Measurements from ENCODE around the gene KIFBP. TPM values are rescaled to one million over a fixed set of nuclear protein-coding genes. Genes with fewer than 3 reads are reported as not detected.

The KIFBP gene
- total and polyA plus RNA-seq, 9 of the 15 experiments (the other 6 are each of a cell fraction or from before 2014, with no cell fraction given), result 5.6 to 23.2 (median 14.8) TPM

DNA sequence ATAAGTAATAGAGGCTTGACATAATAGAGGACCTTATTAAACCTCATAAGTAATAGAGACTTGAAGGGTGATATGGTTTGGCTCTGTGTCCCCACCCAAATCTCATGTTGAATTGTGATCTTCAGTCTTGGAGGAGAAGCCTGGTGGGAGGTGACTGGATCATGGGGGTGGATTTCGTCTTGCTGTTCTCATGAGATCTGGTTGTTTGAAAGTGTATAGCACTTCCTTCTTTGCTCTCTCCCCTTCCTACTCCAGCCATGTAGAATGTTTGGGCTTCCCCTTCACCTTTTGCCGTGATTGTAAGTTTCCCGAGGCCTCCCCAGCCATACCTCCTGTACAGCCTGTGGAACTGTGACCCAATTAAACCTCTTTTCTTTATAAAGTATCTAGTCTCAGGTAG lies 8.6 kb downstream of the KIFBP start:
- Histone ChIP-seq H3K79me2 (ENCODE audit: control insufficient read depth, insufficient read depth, low read length) (peaks cover 26% of the 10 kb centered on the region), H3K27me3 (ENCODE audit: control insufficient read depth in 2 of 2, insufficient read depth in 2 of 2, low read length in 2 of 2) (no peaks in the 10 kb centered on the region), H3K4me3 (no peak overlapping the region), H4K20me1 (replicated peaks; ENCODE audit: control insufficient read depth, insufficient read depth, low read length) (no peaks in the 10 kb centered on the region), H3K36me3 (ENCODE audit: control insufficient read depth, insufficient read depth, low read length) (peaks cover 12% of the 10 kb centered on the region; the same call in 2 of the 3 replicates), H3K27ac (ENCODE audit: extremely low read depth, low read depth, low read length) (no peak overlapping the region), H3K9me1 (ENCODE audit: control insufficient read depth, insufficient read depth, low read length) (no peaks in the 10 kb centered on the region), H3K4me1 (replicated peaks in 1 of 2; ENCODE audit: control insufficient read depth in 2 of 2, insufficient read depth in 2 of 2, low read length in 2 of 2) (no peaks in the 10 kb centered on the region), H3K9me3 (replicated peaks; ENCODE audit: control insufficient read depth, insufficient read depth, low read depth, low read length) (no peaks in the 10 kb centered on the region), H3K4me2 (ENCODE audit: insufficient read depth, low read length) (no peak overlapping the region), H3K9ac (ENCODE audit: insufficient read depth in 1 of 2, low read depth in 2 of 2, low read length in 2 of 2) (no peak overlapping the region), H2AFZ (ENCODE audit: low read depth, low read length) (no peak overlapping the region)
- intact Hi-C loops (cut with micrococcal nuclease), result no loop called here
- no TSS peak for BruUV-seq (replicated peaks)
- WGBS (ENCODE audit: insufficient coverage, low coverage, missing lambda C conversion rate), result 61% methylated on average over 3 of the region's 3 CpGs
- FAIRE-seq (no peak), ATAC-seq (no peak; the same call in 2 of the 3 replicates), DNase-seq (ENCODE audit: extremely low read depth in 1 of 4, low spot score in 3 of 4) (no peak)
- CTCF ChIA-PET (ENCODE audit: low intra/inter-chr PET ratio), result no interaction called here
- in situ Hi-C loops (cut with MboI), result no loop called here
- TF ChIP-seq TCFL5 (CRISPR knock-in tag; conservative IDR thresholded peaks at IDR 0.05) (no peak), SPI1 (IDR thresholded peaks at IDR 0.05; ENCODE audit: borderline replicate concordance, low read depth, low read length) (peak; percentile 41; the same call in 1 of the 2 replicates), ELF2 (CRISPR knock-in tag; IDR thresholded peaks at IDR 0.05) (no peak)
- POLR2A ChIA-PET, result no interaction called here

DNA sequence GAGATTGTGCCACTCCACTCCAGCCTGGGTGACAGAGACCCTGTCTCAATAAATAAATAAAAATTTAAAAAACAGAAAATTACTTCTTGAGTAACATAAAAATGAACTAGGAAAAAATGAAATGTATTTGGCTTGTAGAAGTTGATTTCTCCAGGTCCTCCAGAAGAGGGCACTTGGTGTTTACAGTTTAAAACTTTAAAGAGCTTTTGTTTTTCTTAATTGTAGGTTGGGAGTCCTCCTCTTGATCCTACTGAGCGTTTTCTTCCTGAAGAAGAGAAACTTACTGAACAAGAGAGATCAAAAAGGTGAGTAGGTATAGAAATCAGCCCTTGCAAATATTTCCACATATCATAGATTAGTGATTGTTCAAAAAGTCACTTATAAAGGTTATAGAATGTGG lies 16.2 kb downstream of the KIFBP start:
- no peak overlapping the region for H3K9ac ChIP-seq (ENCODE audit: insufficient read depth in 1 of 2, low read depth in 2 of 2, low read length in 2 of 2)
- H3K4me3 ChIP-seq, result no peak overlapping the region
- no peaks in the 10 kb centered on the region for H3K27me3 ChIP-seq (ENCODE audit: control insufficient read depth in 2 of 2, insufficient read depth in 2 of 2, low read length in 2 of 2)
- H3K4me2 ChIP-seq (ENCODE audit: insufficient read depth, low read length), result no peak overlapping the region
- no peak overlapping the region for H3K27ac ChIP-seq (ENCODE audit: extremely low read depth, low read depth, low read length)
- BruUV-seq (replicated peaks), result no TSS peak
- H3K4me1 ChIP-seq (replicated peaks in 1 of 2; ENCODE audit: control insufficient read depth in 2 of 2, insufficient read depth in 2 of 2, low read length in 2 of 2), result no peaks in the 10 kb centered on the region
- peak; percentile 83 for ATAC-seq
- no peaks in the 10 kb centered on the region for H3K9me3 ChIP-seq (replicated peaks; ENCODE audit: control insufficient read depth, insufficient read depth, low read depth, low read length)
- peak; percentile 35 for FAIRE-seq
- intact Hi-C loops (cut with micrococcal nuclease) (loop anchor here (1.0 to 5.0 kb wide), 5 partner anchors 88 to 502 kb away; no protein-coding TSS in a partner anchor), in situ Hi-C loops (cut with MboI) (no loop called here)
- H3K36me3 ChIP-seq (ENCODE audit: control insufficient read depth, insufficient read depth, low read length), result peaks cover 45% of the 10 kb centered on the region
- 0% methylated on average over 1 of the region's 1 CpG for WGBS (ENCODE audit: insufficient coverage, low coverage, missing lambda C conversion rate)
- peak in 2 of 4 experiments; percentile 38 to 56 for DNase-seq (ENCODE audit: extremely low read depth in 1 of 4, low spot score in 3 of 4)
- ChIA-PET POLR2A (interaction anchor here (1.0 to 1.9 kb wide), 4 partner anchors 10 to 192 kb away, joined by 3 to 15 read pairs (median 4); no protein-coding TSS in a partner anchor), CTCF (ENCODE audit: low intra/inter-chr PET ratio) (interaction anchor here (0.7 to 6.2 kb wide), 6 partner anchors 84 to 408 kb away, joined by 3 to 84 read pairs (median 8); partner anchors contain the start of gene VPS26A)
- H3K79me2 ChIP-seq (ENCODE audit: control insufficient read depth, insufficient read depth, low read length), result no peaks in the 10 kb centered on the region
- H4K20me1 ChIP-seq (replicated peaks; ENCODE audit: control insufficient read depth, insufficient read depth, low read length), result no peaks in the 10 kb centered on the region
- no peak overlapping the region for H2AFZ ChIP-seq (ENCODE audit: low read depth, low read length)
- H3K9me1 ChIP-seq (ENCODE audit: control insufficient read depth, insufficient read depth, low read length), result no peaks in the 10 kb centered on the region
- TF ChIP-seq ELF4 (CRISPR knock-in tag; IDR thresholded peaks at IDR 0.05) (no peak), ARID2 (IDR thresholded peaks at IDR 0.05) (0 out of 2 replicates have a peak, but pooled peaks have one; percentile 53), KAT2B (IDR thresholded peaks at IDR 0.05; ENCODE audit: low read depth, low read length) (no peak), SMC3 (conservative IDR thresholded peaks at IDR 0.05; ENCODE audit: insufficient read depth, low read depth, low read length) (peak; percentile 60; the same call in 1 of the 2 replicates), MNT (conservative IDR thresholded peaks at IDR 0.05) (no peak), DACH1 (IDR thresholded peaks at IDR 0.05; ENCODE audit: partially characterized antibody) (no peak), ZZZ3 (IDR thresholded peaks at IDR 0.05) (peak; percentile 34; the same call in 1 of the 2 replicates)
- TF ChIP-seq, protein P1, sequence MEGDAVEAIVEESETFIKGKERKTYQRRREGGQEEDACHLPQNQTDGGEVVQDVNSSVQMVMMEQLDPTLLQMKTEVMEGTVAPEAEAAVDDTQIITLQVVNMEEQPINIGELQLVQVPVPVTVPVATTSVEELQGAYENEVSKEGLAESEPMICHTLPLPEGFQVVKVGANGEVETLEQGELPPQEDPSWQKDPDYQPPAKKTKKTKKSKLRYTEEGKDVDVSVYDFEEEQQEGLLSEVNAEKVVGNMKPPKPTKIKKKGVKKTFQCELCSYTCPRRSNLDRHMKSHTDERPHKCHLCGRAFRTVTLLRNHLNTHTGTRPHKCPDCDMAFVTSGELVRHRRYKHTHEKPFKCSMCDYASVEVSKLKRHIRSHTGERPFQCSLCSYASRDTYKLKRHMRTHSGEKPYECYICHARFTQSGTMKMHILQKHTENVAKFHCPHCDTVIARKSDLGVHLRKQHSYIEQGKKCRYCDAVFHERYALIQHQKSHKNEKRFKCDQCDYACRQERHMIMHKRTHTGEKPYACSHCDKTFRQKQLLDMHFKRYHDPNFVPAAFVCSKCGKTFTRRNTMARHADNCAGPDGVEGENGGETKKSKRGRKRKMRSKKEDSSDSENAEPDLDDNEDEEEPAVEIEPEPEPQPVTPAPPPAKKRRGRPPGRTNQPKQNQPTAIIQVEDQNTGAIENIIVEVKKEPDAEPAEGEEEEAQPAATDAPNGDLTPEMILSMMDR (IDR thresholded peaks at IDR 0.05 in 2 of 3, conservative IDR thresholded peaks at IDR 0.05 in 1 of 3; ENCODE audit: insufficient read depth in 2 of 3, low read depth in 1 of 3, low read length in 3 of 3), result peak; percentile 54 to 90 (median 62); a peak in 5 of 6 replicates
- TF ChIP-seq, protein P2, sequence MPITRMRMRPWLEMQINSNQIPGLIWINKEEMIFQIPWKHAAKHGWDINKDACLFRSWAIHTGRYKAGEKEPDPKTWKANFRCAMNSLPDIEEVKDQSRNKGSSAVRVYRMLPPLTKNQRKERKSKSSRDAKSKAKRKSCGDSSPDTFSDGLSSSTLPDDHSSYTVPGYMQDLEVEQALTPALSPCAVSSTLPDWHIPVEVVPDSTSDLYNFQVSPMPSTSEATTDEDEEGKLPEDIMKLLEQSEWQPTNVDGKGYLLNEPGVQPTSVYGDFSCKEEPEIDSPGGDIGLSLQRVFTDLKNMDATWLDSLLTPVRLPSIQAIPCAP (CRISPR knock-in tag; IDR thresholded peaks at IDR 0.05; ENCODE audit: borderline replicate concordance), result no peak

Measured in K562 (cell line).